ENCODE results near the gene BBOF1.

DNA sequence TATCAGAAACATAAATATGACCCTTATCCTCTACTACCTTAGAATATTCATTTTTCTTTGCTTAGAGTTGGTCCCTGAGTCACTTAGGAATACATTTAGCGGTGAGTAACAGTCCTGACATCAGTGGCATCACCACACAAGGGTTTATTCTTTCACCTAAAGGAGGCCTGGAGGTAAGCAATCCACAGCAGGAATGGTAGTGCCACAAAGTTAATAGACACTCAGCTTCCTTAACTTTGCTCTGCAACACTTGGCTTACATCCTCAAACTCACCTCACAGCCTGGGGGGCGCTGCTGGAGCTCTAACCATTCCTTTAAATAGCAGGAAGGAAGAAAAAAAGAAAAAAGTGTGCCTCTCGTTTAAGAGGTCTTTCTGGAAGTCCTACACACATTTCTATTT, 29.1 kb downstream of the BBOF1 start:
- TF ChIP-seq, protein P1, sequence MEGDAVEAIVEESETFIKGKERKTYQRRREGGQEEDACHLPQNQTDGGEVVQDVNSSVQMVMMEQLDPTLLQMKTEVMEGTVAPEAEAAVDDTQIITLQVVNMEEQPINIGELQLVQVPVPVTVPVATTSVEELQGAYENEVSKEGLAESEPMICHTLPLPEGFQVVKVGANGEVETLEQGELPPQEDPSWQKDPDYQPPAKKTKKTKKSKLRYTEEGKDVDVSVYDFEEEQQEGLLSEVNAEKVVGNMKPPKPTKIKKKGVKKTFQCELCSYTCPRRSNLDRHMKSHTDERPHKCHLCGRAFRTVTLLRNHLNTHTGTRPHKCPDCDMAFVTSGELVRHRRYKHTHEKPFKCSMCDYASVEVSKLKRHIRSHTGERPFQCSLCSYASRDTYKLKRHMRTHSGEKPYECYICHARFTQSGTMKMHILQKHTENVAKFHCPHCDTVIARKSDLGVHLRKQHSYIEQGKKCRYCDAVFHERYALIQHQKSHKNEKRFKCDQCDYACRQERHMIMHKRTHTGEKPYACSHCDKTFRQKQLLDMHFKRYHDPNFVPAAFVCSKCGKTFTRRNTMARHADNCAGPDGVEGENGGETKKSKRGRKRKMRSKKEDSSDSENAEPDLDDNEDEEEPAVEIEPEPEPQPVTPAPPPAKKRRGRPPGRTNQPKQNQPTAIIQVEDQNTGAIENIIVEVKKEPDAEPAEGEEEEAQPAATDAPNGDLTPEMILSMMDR (IDR thresholded peaks at IDR 0.05; ENCODE audit: low read depth, low read length): peak; percentile 13; the same call in 1 of the 2 replicates
- no peak for TF ChIP-seq EZH2phosphoT487 (IDR thresholded peaks at IDR 0.05; ENCODE audit: low read depth)
